ENCODE data around the gene SLC31A1. TPM values are rescaled to one million over a fixed set of nuclear protein-coding genes. Genes with fewer than 3 reads are reported as not detected.
A peak's percentile ranks its signal among the peaks of the same experiment; 100 is the strongest.

SLC31A1 gene
- total and polyA plus RNA-seq, 4 donors = 18.7 to 22.9 (median 19.5) TPM

GRCh38 chr9:113296796-113297558 is 75.6 kb downstream of the SLC31A1 start:
- no peak for DNase-seq (ENCODE audit: low read depth in 4 of 6, low spot score in 6 of 6)

DNA sequence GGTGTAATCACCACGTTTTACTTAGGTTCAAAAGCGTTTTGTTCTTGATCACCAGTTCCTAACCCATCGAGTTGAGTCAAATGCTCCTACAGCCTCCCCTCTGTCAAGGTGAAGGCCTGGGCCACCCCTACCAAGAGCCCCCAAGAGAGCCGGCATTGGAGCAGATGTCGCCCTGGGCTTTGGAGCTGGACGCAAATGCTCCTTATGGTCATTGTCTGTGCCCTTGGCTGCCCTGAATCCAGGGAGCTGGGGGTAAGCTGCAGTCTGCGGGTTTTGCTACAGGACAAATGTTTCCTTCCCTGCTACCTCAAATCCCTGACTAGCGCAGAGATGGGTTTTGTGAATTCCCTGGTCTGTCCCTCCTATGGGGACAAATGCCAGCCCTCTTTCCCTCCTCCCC is 77.0 kb downstream of the SLC31A1 start:
- Histone ChIP-seq H3K4me3 (ENCODE audit: low read depth, low read length) (no peak overlapping the region), H3K4me1 (ENCODE audit: control insufficient read depth, insufficient read depth, low read length) (no peaks in the 10 kb centered on the region), H3K27me3 (ENCODE audit: control insufficient read depth, insufficient read depth, low read length) (no peaks in the 10 kb centered on the region), H3K9me3 (ENCODE audit: control insufficient read depth, insufficient read depth, low read length) (no peaks in the 10 kb centered on the region), H3K27ac (ENCODE audit: low read depth, low read length) (no peak overlapping the region), H3K36me3 (ENCODE audit: control insufficient read depth, insufficient read depth, low read length) (peaks cover 6% of the 10 kb centered on the region)
- DNase-seq (ENCODE audit: low read depth in 4 of 6, low spot score in 6 of 6) = no peak
- 94% methylated on average over 8 of the region's 8 CpGs for WGBS (ENCODE audit: insufficient coverage)

More at GRCh38 chr9:113296796-113297558, 75.6 kb downstream of the SLC31A1 start:
- Histone ChIP-seq H3K4me1 (ENCODE audit: control insufficient read depth, insufficient read depth, low read length) (no peaks in the 10 kb centered on the region), H3K9me3 (ENCODE audit: control insufficient read depth, insufficient read depth, low read length) (no peaks in the 10 kb centered on the region), H3K4me3 (ENCODE audit: low read depth, low read length) (no peak overlapping the region), H3K27me3 (ENCODE audit: control insufficient read depth, insufficient read depth, low read length) (no peaks in the 10 kb centered on the region), H3K27ac (ENCODE audit: low read depth, low read length) (no peak overlapping the region), H3K36me3 (ENCODE audit: control insufficient read depth, insufficient read depth, low read length) (peaks cover 11% of the 10 kb centered on the region)
- WGBS (ENCODE audit: insufficient coverage) = 65% methylated on average over 6 of the region's 9 CpGs

GRCh38 chr9:113298924-113299770 is 77.8 kb downstream of the SLC31A1 start:
- no peaks in the 10 kb centered on the region for H3K4me1 ChIP-seq (ENCODE audit: control insufficient read depth, insufficient read depth, low read length)
- no peak for DNase-seq (ENCODE audit: low read depth in 4 of 6, low spot score in 6 of 6)
- H3K9me3 ChIP-seq (ENCODE audit: control insufficient read depth, insufficient read depth, low read length) = no peaks in the 10 kb centered on the region
- 90% methylated on average over 11 of the region's 15 CpGs for WGBS (ENCODE audit: insufficient coverage)
- H3K36me3 ChIP-seq (ENCODE audit: control insufficient read depth, insufficient read depth, low read length) = peaks cover 3% of the 10 kb centered on the region
- no peak overlapping the region for H3K27ac ChIP-seq (ENCODE audit: low read depth, low read length)
- H3K27me3 ChIP-seq (ENCODE audit: control insufficient read depth, insufficient read depth, low read length) = no peaks in the 10 kb centered on the region
- H3K4me3 ChIP-seq (ENCODE audit: low read depth, low read length) = no peak overlapping the region

DNA sequence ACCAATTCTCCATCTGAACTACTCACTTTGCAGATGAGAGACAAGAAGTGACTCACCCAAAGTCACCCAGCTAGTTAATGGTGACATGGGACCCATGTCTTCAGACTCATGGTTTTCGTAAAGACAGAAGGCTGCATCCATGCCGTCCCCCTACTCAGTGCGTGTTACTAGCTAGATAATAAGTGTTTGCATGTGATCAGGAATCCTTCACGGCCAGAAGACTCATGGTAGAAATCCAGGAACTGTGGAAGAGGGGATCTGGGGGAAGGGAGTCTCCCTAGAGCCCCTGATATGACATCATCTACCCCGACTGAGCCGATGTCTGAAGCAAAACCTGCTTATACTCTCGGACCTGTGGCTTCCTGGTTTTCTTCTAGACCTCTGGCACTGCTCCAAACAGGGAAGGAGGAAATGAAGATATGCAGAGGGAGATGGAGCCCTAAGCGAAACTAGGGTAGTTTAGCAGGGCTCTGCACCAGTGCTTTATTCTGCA is 78.5 kb downstream of the SLC31A1 start:
- Histone ChIP-seq H3K27me3 (ENCODE audit: control insufficient read depth, insufficient read depth, low read length) (no peaks in the 10 kb centered on the region), H3K36me3 (ENCODE audit: control insufficient read depth, insufficient read depth, low read length) (peaks cover 3% of the 10 kb centered on the region), H3K27ac (ENCODE audit: low read depth, low read length) (no peak overlapping the region), H3K4me3 (ENCODE audit: low read depth, low read length) (no peak overlapping the region), H3K4me1 (ENCODE audit: control insufficient read depth, insufficient read depth, low read length) (no peaks in the 10 kb centered on the region), H3K9me3 (ENCODE audit: control insufficient read depth, insufficient read depth, low read length) (no peaks in the 10 kb centered on the region)
- peak in 1 of 6 donors; percentile 14 for DNase-seq (ENCODE audit: low read depth in 4 of 6, low spot score in 6 of 6)
- 72% methylated on average over 6 of the region's 8 CpGs for WGBS (ENCODE audit: insufficient coverage)

GRCh38 chr9:113301548-113301947 is 80.2 kb downstream of the SLC31A1 start:
- Histone ChIP-seq H3K36me3 (ENCODE audit: control insufficient read depth, insufficient read depth, low read length) (peaks cover 3% of the 10 kb centered on the region), H3K4me3 (ENCODE audit: low read depth, low read length) (no peak overlapping the region), H3K4me1 (ENCODE audit: control insufficient read depth, insufficient read depth, low read length) (no peaks in the 10 kb centered on the region), H3K27me3 (ENCODE audit: control insufficient read depth, insufficient read depth, low read length) (no peaks in the 10 kb centered on the region), H3K27ac (ENCODE audit: low read depth, low read length) (no peak overlapping the region), H3K9me3 (ENCODE audit: control insufficient read depth, insufficient read depth, low read length) (no peaks in the 10 kb centered on the region)
- WGBS (ENCODE audit: insufficient coverage) = 100% methylated on average over 1 of the region's 8 CpGs
- DNase-seq (ENCODE audit: low read depth in 4 of 6, low spot score in 6 of 6) = no peak

GRCh38 chr9:113302792-113303418 is 81.6 kb downstream of the SLC31A1 start, which contains the start of gene RNF183:
Gene RNF183, minus strand, starts transcription at chr9:113303376. Its CDS starts 5,192 bp downstream, at chr9:113298184.
- WGBS (ENCODE audit: insufficient coverage) = 75% methylated on average over 25 of the region's 25 CpGs
- Histone ChIP-seq H3K27ac (ENCODE audit: low read depth, low read length) (no peak within 1 kb of the TSS), H3K4me3 (ENCODE audit: low read depth, low read length) (no peak within 1 kb of the TSS), H3K4me1 (ENCODE audit: control insufficient read depth, insufficient read depth, low read length) (no peaks in the 10 kb centered on the region), H3K27me3 (ENCODE audit: control insufficient read depth, insufficient read depth, low read length) (no peaks in the 10 kb centered on the region), H3K9me3 (ENCODE audit: control insufficient read depth, insufficient read depth, low read length) (no peaks in the 10 kb centered on the region), H3K36me3 (ENCODE audit: control insufficient read depth, insufficient read depth, low read length) (no peaks in the 10 kb centered on the region)
- DNase-seq (ENCODE audit: low read depth in 4 of 6, low spot score in 6 of 6) = no peak

DNA sequence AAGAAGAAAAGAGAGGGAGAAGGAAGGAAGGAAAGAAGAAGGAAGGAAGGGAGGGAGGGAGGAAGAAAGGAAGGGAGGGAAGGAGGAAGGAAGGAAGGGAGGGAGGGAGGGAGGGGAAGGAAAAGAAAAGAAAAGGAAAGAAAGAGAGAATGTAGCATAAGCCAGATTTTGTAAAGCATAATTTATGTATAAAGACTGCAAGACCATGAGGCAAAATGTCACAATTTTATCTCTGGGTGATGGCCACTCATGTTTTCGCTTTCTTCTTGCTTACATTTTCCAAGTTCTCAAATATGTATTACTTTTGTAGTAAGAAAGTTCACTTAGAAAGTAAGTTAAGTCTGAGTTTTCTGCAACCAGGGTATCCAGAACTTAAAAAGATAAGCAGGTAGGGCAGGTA is 85.2 kb downstream of the SLC31A1 start:
- Histone ChIP-seq H3K27me3 (ENCODE audit: control insufficient read depth, insufficient read depth, low read length) (no peaks in the 10 kb centered on the region), H3K9me3 (ENCODE audit: control insufficient read depth, insufficient read depth, low read length) (no peaks in the 10 kb centered on the region), H3K36me3 (ENCODE audit: control insufficient read depth, insufficient read depth, low read length) (no peaks in the 10 kb centered on the region), H3K4me1 (ENCODE audit: control insufficient read depth, insufficient read depth, low read length) (no peaks in the 10 kb centered on the region), H3K4me3 (ENCODE audit: low read depth, low read length) (no peak overlapping the region), H3K27ac (ENCODE audit: low read depth, low read length) (no peak overlapping the region)
- no CpG with 5 or more reads among the region's 1 CpG for WGBS (ENCODE audit: insufficient coverage)
- no peak for DNase-seq (ENCODE audit: low read depth in 4 of 6, low spot score in 6 of 6)

DNA sequence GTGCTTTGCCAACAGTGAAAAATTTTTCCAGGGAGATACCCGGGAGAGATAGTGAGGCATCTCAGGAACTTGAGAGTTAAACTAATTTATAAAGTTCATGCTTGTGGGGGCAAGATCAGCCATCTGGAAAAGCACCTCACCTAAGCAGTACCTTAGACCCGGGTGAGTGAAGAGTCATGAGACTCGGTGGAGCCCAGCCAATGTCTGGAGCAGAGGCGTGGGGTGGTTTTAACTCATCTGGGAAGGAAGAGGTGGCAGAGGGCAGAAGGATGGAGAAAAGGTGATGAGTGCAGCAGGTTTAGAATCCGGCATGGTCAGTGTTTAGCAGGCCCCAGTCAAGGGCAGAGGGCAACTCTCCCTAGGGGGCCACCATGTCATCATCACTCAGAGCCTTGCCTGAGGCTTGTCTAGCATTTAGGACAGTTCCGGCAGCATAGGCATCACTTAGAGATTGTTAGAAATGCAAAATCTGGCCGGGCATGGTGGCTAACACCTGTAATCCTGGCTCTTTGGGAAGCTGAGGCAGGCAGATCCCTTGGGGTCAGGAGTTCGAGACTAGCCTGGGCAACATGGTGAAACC is 86.1 kb downstream of the SLC31A1 start:
- 73% methylated on average over 6 of the region's 8 CpGs for WGBS (ENCODE audit: insufficient coverage)
- H3K4me3 ChIP-seq (ENCODE audit: low read depth, low read length) = no peak overlapping the region
- no peaks in the 10 kb centered on the region for H3K36me3 ChIP-seq (ENCODE audit: control insufficient read depth, insufficient read depth, low read length)
- H3K27me3 ChIP-seq (ENCODE audit: control insufficient read depth, insufficient read depth, low read length) = no peaks in the 10 kb centered on the region
- no peak for DNase-seq (ENCODE audit: low read depth in 4 of 6, low spot score in 6 of 6)
- H3K9me3 ChIP-seq (ENCODE audit: control insufficient read depth, insufficient read depth, low read length) = no peaks in the 10 kb centered on the region
- no peak overlapping the region for H3K27ac ChIP-seq (ENCODE audit: low read depth, low read length)
- no peaks in the 10 kb centered on the region for H3K4me1 ChIP-seq (ENCODE audit: control insufficient read depth, insufficient read depth, low read length)

DNA sequence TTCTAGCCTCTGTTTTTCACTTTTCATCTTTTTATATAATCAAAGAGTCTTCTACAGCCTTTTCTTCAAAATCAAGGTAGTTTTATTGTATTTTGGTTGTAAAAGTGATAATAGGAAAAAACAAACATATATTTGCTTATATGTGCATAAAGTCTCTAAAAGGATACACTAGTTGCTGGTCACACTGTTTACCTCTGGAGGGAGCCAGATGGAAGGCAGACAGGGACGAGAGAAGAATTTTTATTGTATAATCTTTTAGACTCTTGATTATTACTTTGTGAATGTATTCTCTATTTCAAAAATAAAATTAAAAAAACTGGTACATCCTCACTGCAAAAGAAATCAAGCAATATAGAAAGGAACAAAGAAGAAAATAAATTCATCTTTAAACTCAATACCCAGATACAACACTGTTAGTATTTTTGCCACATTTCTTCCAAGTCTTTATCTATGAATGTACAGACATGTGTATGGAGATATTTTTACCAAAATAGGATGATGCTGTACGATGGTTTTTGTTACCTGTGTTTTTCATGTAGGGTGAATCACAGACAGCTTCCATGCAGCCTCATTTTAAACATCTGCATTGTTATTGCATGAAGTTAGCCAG is 88.0 kb downstream of the SLC31A1 start:
- Histone ChIP-seq H3K27me3 (ENCODE audit: control insufficient read depth, insufficient read depth, low read length) (no peaks in the 10 kb centered on the region), H3K27ac (ENCODE audit: low read depth, low read length) (no peak overlapping the region), H3K36me3 (ENCODE audit: control insufficient read depth, insufficient read depth, low read length) (no peaks in the 10 kb centered on the region), H3K9me3 (ENCODE audit: control insufficient read depth, insufficient read depth, low read length) (no peaks in the 10 kb centered on the region), H3K4me3 (ENCODE audit: low read depth, low read length) (no peak overlapping the region), H3K4me1 (ENCODE audit: control insufficient read depth, insufficient read depth, low read length) (no peaks in the 10 kb centered on the region)
- no CpG with 5 or more reads among the region's 2 CpGs for WGBS (ENCODE audit: insufficient coverage)
- DNase-seq (ENCODE audit: low read depth in 4 of 6, low spot score in 6 of 6) = peak in 5 of 6 donors; percentile 7 to 77 (median 14)
